Choroid plexus epithelial cell (primary cell): ENCODE results near the gene PHACTR4.
"Not testable (repeated sequence)": the region's sequence is repeated elsewhere in the genome, so short reads cannot be mapped to it uniquely, and the experiment has no call there.

Experiments
- DNase-seq: peaks from one replicate; pipeline ENCODE4 v3.0.0-alpha.2; 2010; ENCODE audit warnings: low read depth
- H3K4me3 ChIP-seq: 2 replicates; pipeline ENCODE4 v1.5.1; 2011; ENCODE audit warnings: low read depth, mild to moderate bottlenecking, control low read depth, low read length, moderate library complexity
- CTCF ChIP-seq: conservative IDR thresholded peaks from 2 replicates; pipeline ENCODE4 v1.5.1; 2011; ENCODE audit warnings: low read depth, mild to moderate bottlenecking, control low read depth, inconsistent platforms, low read length, moderate library complexity

Gene PHACTR4

GRCh38 chr1:28508435-28508754, 138.9 kb downstream of the PHACTR4 start:
- peak; percentile 14 for DNase-seq
- H3K4me3 ChIP-seq, result peak overlapping the region; percentile 93
- no peak for TF ChIP-seq CTCF

GRCh38 chr1:28509705-28510272, 140.2 kb downstream of the PHACTR4 start:
- TF ChIP-seq CTCF, result no peak
- H3K4me3 ChIP-seq, result peak overlapping the region; percentile 93
- DNase-seq, result peak; percentile 38

GRCh38 chr1:28510273-28510969, 140.9 kb downstream of the PHACTR4 start:
- TF ChIP-seq CTCF, result no peak
- DNase-seq, result peak; percentile 55

GRCh38 chr1:28510970-28511440, 141.5 kb downstream of the PHACTR4 start:
- no peak for TF ChIP-seq CTCF
- no peak overlapping the region for H3K4me3 ChIP-seq
- DNase-seq, result peak; percentile 46

More at GRCh38 chr1:28510273-28510969, 140.9 kb downstream of the PHACTR4 start:
- peak overlapping the region; percentile 93 for H3K4me3 ChIP-seq

GRCh38 chr1:28512058-28512611, 142.6 kb downstream of the PHACTR4 start:
- TF ChIP-seq CTCF, result no peak

GRCh38 chr1:28514445-28514933, 144.9 kb downstream of the PHACTR4 start:
- DNase-seq, result peak; percentile 9
- H3K4me3 ChIP-seq, result not testable (repeated sequence)

More at GRCh38 chr1:28512058-28512611, 142.6 kb downstream of the PHACTR4 start:
- peak; percentile 26 for DNase-seq
- no peak overlapping the region for H3K4me3 ChIP-seq

GRCh38 chr1:28516518-28516956, 147.0 kb downstream of the PHACTR4 start:
- no peak overlapping the region for H3K4me3 ChIP-seq
- no peak for DNase-seq
- no peak for TF ChIP-seq CTCF
